Activated T-cell treated with anti-CD3 and anti-CD28 coated beads, Interleukin-2, amount 50 U/mL, for 1 hour (primary cell): ENCODE results near the gene PLCL1.
"Not testable (repeated sequence)": the region's sequence is repeated elsewhere in the genome, so short reads cannot be mapped to it uniquely, and the experiment has no call there.

Experiments used
- DNase-seq: peaks from one replicate; pipeline ENCODE4 v3.0.0-alpha.2; 2020

Gene PLCL1

DNA sequence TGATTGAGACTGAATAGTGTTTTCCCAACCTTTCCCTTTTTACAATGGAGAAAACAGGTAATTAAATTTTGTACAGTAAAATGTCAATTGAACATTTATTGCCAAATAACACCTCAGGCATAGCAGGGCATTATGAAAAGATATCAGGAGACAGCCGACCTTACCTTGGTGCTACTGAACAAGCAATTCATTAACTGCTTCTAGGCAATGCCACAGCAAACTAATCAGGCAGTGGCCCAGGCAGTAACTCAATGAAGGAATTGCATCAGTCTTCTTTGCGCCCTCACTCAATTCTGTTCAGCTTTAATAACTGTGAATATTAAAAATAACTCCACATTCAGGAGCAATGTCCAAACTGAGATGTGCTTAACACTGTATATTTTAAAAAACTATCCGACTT, 6.1 kb downstream of the PLCL1 start:
- DNase-seq: no peak

DNA sequence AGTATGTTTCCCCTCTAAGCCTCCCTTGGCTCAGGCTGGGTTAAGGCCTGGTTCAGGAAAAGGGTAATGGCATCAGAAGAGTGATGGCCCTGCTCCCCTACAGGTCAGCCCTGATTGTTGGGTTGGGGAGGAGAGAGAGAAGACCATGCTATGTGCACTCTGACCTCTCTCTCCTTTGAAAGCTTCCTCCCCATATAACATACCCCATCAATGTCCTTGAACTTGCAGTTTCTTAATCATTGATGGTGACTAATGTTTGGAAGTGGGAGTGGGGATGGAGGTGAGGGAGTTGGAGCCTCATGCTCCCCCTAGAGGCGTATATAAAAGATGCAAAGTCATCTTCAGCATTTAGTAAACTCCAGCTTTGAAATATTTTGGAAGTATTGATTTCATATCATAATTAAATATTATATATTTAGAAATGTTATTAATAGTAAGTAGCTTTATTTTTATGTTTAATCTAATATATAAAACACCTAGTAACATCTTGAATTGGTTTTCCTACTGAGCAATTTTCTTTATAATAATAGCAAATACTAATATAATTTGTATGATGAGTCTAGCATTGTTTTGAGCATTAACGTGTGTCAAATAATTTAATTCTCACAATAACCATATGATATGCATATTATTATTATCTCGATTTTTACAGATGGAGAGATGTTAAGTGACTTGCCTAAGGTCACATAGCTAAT, 8.8 kb downstream of the PLCL1 start:
- no peak for DNase-seq

DNA sequence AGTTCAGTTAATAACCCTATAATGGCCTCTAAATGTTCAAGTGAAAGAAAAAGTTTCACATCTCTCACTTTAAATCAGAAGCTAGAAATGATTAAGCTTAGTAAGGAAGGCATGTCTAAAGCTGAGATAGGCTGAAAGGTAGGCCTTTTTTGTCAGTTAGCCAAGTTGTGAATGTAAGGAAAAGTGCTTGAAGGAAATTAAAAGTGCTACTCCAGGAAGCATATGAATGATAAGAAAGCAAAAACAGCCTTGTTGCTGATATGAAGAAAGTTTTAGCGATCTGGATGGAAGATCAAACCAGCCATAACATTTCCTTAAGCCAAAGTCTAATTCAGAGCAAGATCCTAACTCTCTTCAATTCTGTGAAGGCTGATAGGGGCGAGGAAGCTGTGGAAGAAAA, 10.1 kb downstream of the PLCL1 start:
- no peak for DNase-seq

DNA sequence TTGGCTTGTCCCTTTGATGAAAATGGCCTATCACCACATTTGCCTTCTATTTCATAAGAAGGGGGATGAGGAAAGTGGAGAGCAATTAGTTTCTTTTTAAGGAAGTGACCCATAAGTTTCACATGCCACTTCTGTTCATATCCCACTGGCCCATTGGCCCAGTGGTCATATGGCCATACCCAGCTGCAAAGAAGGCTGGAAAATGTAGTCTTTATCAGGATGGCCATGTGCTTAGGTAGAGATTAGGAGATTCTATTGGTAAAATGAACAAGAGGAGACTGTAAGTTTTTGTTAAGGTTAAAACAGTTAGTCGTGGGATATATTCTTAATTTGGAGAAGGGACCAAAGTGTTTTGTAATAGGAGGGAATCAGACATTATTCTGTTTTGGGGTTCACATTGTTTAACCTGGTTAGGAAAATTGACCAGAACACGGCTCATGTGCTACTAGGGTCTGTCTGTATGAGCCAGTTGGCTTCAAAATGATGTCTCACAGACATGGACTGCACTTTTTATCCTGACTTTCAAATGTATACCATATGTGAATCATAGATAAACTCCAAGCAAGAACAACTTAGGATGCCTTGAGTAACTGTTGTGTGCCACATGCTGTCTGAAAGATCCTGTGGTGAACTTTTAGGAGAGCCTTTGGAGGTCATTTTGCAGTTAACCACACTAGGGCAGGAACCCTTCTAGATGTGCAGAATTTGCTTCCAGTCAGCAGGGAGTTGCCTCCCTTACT, 17.3 kb downstream of the PLCL1 start:
- no peak for DNase-seq

DNA sequence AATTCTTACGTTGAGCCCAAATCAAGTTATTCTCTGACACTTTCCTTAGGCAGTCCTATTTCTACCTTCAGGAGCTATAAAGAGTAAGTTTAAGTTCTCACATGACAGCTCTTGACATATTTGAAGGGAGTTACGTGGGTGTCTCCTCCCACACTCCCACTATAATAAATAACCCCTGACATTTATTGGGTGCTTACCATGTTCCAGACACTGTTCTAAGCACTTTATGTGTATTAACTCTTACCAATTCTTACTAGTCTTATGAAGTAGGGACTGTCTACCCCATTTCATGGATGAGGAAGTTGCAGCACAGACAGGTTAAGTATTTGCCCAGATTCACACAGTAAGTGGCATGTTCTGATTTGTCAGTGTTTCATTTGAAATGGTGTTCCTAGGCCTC, 17.9 kb downstream of the PLCL1 start:
- no peak for DNase-seq

DNA sequence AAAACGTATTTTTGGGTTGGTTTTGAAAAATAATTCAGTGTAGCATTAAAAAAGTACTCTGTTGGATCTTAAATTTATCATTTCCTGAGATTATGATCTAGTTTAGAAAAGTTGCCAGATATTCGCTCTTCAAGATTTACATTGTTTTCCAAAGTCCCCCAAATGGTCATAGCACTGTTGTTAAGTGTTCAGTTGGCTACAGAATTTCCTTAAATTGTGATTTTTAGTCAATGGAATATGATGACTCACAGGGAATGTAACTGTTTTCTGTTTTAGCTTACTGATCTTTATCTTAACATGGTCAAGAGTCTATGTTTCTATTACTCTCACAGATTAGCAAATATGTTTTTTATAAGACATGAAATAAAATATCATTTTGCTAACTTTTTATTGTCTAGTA, 23.2 kb downstream of the PLCL1 start:
- DNase-seq: no peak

DNA sequence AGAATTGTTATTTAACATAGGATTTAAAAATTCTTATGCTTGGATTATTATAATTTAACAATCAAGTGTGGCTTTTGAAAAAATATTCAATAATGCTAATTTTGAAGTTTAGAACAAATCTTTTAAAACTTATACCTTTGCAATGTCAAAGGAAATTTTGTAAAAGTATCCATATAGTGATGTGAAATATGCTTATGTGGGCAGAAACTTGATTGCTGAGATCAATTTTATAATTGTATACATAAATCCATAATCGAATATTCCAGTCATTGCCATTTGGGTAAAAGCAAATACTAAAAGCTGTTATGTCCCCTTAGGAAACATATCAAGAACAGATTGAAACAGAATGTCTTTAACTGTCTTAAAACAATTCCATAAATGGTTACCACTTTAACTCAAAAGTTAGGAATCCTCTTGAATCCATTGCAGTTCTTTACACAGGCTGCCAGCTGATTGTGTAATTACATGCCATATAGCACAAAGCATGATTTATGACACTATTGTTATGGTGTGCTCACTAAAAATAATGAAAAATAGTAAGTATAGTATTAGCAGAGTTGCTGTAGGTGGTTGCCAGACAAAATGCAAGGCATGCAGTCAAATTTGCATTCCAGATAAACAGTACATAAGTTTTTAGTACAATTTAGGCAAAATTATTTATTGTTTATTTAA, 24.2 kb downstream of the PLCL1 start:
- DNase-seq: no peak

DNA sequence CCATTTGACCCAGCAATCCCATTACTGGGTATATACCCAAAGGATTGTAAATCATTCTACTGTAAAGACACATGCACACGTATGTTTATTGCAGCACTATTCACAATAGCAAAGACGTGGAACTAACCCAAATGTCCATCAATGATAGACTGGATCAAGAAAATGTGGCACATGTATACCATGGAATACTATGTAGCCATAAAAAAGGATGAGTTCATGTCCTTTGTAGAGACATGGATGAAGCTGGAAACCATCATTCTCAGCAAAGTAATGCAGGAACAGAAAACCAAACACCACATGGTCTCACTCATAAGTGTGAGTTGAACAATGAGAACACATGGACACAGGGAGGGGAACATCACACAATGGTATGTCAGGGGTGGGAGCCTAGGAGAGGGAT, 30.4 kb downstream of the PLCL1 start:
- DNase-seq: not testable (repeated sequence)

DNA sequence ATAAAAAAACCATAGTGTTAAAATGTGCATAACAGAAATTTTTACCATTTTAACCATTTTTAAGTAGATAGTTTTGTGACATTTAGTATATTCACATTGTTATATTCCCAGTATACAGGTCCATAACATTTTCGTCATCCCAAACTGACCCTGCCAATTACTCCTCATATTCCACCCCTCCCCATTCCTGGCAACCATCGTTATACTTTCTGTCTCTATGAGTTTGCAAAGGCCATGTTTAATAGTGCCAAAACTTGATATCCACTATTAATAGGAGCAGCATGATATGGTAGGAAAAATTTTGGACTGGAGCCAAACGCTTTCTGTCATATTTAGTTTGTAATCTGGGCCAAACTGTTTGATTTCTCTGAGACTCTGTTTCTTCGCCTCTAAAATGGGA, 30.9 kb downstream of the PLCL1 start:
- no peak for DNase-seq

DNA sequence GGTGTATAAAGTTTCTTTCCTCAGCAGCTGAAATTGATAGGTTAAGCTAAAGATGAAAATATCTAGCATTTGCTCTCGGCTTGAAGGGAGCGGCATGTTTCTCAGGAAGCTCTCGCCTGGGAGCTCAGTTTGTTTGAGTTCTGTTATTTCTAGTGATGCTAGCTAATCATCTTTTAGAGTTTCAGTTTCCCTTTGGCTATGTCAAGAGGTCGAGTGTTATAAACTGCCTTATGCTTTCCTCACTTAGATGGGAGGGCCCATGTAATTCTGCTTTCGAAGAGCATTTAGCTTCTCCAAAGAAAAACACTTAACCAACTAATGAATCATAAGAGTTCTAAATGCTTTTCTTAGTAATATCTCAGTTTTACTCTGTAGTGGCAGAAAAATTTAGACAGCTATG, 33.6 kb downstream of the PLCL1 start:
- DNase-seq: no peak

DNA sequence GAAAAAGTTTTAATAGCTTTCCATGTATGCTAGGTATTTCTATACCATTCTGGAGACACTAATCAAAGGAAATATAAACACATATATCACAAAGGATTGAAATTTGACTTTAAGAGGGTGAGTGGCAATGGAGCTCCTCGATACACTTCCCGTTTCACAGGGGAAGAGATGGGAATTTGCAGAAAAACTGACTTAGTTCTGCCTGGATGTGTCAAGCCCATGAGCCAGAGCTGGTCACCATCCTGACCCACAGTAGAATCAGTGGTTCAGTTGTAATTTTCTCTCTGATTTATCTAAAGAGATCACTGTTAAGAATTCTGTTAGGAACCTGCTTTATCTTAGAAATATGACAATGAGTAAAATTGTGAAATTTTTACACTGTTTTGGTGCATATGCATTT, 34.2 kb downstream of the PLCL1 start:
- DNase-seq: no peak

DNA sequence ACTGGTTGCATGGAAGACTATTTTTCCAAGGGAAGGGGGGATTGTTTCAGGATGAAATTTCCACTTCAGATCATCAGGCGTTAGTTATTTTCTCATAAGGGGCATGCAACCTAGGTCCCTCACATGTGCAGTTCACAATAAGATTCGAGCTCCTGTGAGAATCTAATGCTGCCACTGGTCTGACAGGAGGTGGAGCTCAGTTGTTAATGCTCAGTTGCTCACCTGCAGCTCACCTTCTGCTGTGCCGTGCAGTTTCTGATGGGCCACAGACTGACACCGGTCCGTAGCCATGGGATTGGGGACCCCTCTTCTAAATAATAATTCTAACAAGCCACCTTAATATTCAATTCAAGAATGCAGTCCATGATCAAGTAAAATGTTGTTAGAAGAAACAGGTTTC, 34.9 kb downstream of the PLCL1 start:
- DNase-seq: no peak

DNA sequence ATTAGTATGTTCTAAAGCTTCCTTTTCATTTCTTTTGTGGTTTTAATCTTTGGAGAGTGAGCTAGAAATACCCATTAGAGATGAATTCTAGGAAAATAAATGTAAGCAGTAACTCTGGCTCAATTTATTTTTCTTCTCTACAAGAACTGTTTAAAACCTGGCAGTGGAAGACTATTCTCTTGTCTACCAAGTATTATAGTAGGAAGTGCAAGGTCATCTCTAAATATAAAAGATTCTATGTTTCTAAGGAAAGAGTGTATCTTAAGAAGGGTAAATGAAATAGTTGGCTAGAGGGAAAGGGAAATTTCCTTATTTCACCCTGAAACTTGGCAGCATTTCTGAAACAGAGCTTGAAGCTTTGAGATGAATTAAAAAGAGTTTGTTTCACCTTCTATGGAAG, 35.5 kb downstream of the PLCL1 start:
- DNase-seq: no peak

DNA sequence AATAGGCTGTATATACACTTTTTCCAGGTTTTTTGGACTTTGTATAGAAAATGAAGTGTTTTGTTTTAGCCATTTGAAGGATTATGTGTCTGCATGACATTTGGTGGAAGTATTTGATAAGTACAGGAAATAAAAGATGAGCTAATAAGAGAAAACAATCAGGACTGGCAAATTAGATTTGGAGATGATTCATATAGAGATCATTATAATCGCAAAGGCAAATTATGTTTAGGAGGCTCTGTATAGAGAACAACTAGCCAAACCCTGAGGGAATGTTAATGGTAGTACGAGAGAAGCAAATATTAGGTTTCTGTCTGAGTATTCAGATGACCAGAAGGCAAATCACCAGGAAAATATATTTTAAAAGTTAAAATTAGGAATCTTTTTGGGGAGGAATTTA, 41.7 kb downstream of the PLCL1 start:
- DNase-seq: no peak

DNA sequence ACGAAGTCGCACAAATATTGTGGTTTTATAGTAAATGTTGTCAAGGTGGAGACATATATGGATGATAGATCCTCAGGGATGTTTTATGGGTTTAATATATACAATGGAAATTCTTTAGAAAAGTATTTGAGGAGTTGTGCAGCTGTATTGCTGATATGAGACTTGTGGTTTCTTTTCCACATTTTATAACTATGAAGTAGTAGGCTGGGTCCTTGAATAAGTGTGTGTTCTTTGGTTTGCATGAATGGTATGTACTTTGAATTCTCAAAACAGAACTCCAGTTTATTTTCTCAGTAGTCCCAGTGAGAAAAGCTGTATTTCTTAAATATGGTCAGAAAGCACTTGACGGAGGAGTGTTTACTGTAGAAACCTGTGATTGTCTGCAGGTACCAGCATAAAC, 42.4 kb downstream of the PLCL1 start:
- no peak for DNase-seq

DNA sequence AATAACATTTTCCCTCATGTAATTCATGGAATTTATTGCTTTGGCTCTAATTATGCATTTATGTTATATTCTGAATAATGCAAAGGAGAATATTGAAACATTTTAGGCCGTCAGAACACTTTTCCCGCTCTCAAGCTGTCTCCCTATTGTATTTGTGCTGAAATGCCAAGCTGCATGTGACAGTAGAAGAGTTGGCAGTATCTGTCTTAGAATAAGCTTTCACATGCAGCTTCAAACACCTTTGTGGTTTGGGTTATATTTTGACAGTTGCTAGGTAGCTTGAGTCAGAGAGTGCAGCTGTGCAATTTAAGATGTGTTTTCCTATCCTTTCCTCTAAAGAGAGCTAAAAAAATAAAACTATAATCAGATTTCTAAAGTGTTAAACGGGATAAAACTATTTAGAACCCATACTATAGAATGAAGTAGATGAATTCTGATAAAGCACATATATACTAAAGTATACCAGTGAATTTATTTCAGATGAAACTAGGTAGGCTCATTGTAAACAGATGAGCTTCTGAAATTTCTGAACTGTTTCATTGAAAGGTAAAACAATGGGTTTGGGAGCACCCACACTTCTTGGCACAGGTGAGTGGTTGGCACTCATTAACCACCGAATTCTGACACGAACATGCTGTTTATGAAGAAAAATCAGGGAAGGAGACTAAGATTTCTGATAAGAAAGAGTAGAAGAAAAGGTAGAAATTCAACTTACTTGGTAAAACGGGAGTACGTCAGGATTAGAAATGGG, 43.4 kb downstream of the PLCL1 start:
- no peak for DNase-seq

DNA sequence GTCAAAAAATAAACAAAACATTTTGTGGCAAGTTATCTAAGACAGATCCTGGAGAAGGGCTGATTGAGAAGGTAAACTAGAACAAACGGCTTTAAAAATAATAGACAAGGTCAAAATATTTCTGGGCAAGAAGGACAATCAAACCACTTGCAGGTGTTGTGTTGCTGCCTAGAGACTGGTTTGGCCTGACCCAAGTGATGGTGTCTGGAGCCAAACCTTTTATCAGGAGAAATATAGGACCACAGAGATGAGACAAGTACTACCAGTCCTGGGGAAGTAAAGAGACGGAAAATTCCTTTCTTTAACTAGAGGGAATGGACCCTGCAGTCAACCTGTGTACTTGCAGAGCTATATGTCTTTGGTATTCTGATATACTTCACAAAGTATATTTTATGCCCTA, 44.2 kb downstream of the PLCL1 start:
- DNase-seq: no peak

DNA sequence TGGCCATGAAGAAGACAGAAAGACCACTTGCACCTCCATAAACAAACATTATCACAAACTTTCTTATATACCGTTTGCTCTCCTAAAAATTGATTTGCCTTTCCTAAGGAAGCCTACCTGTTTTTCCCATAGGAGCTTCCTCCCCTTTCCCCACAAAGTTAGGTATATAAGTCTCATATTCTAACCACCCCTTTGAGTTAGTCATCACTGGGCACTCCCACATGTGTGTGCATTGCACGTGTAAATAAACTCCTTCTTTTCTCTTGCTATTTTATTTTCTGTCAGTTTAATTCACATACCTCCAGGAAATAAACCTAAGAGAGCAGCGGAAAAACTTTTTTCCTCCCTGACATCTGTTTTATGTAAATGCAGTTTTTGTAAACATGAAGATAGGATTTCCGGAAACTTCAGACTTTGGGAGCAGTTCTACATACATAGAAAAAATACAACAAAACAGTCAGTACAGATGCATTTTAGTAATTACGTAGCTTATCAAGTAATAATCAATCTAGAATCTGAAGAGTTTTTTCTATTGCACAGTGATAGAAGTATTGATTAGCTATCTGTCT, 46.6 kb downstream of the PLCL1 start:
- no peak for DNase-seq

DNA sequence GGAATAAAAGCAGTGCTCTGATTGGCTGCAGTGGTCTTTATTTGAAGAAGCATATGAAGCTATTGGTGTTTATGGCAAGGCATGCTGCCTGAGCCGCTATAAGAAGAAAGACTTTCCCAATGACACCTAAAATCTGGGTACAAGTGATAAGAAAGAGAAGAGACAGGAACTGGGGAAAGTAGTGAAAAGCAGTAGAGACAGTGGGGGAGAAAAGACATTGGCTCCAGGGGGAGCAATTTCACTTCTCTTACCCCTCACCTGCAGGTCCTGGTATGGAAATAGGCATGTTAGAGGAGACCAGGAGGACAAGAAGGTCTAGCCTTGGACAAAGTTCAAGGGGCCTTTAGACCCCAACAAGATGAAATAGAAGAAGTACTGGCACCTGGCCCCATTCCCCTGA, 47.1 kb downstream of the PLCL1 start:
- DNase-seq: no peak

DNA sequence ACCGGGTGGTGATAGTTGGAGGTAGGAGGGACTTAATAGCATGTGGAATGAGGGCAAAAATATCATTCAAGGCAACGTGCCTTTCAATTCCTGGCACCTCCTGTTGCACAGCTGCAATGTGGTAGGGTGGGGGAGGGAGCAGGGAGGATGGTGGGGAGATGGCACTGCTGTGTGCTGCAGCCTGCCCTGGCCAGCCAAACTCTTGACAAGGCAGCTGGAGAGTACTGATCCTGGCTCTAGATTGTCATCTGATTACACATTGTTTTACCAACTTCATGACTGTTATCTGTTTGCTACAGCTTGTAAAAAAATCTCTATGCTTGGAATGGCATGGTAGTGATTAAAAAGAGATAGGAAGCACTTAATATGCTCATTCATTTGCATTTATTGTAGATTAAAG, 47.7 kb downstream of the PLCL1 start:
- no peak for DNase-seq

DNA sequence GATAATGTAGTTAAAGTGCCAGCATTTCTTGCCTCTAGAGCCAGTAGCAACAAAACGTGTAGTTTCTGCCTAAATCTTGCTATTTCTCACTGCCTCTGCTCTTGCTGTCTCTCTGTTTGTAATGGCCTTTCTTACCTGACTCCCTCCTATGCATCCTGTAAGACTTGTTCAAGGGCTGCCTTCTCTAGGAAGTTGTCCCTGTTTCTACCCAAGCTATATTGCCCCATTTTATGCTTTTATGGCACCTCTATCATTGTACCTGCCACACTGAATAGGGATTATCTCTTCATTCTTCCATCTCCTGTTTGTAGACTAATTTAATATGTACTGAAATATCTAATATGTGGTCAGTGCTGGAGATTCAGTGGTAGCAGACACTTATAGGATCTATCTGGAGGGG, 49.2 kb downstream of the PLCL1 start:
- DNase-seq: no peak

DNA sequence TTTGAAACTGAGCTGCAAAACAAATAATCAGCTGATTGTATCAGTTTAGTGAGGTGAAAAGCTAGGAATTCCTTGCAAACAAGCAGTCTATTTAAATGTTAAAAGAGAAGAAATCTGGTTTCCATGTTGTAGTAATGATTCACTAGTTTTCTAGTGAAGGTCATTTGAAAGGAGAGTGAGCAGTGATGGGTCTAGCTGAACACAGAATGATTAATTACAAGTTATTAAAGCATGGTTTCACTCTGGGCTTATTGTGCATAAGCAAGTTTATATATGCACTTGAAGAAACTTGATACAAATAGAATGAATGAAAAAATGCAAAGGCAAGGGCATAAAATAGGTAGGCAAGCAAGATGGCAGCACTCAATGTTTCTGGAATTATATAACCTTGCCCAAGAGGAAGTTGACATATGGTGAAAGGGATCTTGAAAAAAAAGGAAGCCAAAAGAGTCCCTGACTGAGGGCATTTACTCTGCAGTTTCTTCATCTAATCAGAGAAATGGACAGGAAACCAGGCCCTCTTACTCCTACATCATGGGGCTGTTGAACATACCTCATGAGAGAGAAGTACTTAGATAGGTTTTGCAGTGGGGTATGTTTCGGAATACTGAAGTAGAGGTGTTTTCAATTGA, 53.2 kb downstream of the PLCL1 start:
- no peak for DNase-seq
